Measurements from ENCODE around the gene ATP13A1.

DNA sequence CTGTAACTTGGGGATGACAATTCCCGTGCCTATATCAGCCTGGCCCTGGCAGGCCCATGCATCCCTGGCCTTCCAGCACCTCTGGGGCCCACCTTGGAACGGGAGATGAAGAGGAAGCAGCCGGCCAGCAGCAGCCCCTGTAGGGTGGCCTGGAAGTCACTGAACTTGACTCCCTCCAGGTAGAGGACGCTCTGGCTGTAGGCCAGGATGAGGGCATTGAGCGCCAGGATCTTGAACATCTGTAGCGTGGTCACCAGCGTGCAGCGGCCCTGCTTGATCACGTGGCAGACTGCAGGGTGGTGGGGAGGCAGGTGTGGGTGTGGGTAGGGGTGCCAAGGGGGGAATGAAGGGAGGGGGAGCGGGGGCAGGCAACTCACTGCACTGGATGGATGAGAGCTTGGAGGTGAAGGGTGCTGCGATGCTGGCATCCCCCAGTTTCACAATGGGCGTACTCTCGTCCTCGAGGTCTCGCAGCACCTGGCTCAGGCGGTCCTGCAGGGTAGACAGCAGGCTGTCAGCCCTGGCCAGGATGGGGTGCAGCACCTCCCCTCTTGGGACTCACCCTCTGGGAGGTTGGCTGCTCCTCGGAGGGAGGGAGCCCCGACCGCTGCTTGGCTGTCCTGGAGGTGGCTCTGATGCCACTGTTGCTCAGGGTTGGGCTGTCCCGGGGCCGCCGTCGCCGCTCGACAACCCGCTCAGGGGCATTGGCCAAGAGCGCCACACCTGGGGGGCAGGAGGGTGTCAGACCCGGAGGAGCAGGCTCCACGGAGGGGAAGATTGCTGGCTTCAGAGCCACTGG is 16.2 kb downstream of the ATP13A1 start:
- TF ChIP-seq, protein P1, sequence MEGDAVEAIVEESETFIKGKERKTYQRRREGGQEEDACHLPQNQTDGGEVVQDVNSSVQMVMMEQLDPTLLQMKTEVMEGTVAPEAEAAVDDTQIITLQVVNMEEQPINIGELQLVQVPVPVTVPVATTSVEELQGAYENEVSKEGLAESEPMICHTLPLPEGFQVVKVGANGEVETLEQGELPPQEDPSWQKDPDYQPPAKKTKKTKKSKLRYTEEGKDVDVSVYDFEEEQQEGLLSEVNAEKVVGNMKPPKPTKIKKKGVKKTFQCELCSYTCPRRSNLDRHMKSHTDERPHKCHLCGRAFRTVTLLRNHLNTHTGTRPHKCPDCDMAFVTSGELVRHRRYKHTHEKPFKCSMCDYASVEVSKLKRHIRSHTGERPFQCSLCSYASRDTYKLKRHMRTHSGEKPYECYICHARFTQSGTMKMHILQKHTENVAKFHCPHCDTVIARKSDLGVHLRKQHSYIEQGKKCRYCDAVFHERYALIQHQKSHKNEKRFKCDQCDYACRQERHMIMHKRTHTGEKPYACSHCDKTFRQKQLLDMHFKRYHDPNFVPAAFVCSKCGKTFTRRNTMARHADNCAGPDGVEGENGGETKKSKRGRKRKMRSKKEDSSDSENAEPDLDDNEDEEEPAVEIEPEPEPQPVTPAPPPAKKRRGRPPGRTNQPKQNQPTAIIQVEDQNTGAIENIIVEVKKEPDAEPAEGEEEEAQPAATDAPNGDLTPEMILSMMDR (conservative IDR thresholded peaks at IDR 0.05; ENCODE audit: low read depth, low read length), result no peak
- TF ChIP-seq EZH2phosphoT487 (IDR thresholded peaks at IDR 0.05; ENCODE audit: borderline replicate concordance, low read length), result no peak

Data from PC-3 (cell line).